Right forelimb (tissue), 1 donor: ENCODE data around the gene TCF7L2.

Experiments used
- DNase-seq: peaks from one replicate; pipeline ENCODE4 v3.0.0-alpha.2; 2018

Gene TCF7L2

DNA sequence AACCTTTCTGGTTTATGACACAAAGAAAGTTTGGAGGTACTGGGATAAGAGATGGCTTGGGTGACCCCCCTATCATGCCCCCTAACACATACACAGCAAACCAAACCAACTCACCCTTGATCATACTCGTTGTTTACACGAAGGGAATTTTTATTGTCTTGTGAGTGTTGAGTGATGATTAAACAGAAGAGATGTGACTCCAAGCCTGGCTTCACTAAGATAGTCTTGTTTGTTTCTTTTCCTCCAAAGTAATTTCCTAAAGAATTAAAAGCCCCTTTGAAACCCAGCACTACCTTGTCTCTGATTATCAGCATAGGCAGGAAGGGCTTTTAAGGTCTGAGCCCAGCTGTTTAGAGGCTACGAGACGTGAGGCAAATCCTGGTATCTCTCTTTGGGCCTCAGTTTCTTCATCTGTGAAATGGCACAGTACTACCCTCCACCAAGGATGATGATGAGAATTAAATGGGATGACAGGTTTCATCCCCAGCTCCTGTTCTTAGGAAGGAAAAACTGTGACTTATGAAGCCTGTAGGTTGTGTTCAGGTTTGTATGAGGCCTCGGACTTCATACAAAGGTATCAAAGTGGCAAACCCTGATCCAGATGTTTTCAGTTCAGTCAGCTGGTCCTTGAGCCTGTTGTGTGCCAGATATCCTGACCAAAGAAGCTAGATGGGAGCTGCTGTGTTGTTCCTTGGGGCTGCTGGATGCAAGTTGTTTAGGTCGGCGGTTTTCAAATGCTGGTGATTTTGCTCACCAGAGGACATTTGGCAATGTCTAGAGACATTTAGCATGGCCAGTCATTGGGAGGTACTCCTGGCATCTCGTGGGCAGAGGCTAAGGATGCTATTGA lies 51.8 kb downstream of the TCF7L2 start:
- no peak for DNase-seq

DNA sequence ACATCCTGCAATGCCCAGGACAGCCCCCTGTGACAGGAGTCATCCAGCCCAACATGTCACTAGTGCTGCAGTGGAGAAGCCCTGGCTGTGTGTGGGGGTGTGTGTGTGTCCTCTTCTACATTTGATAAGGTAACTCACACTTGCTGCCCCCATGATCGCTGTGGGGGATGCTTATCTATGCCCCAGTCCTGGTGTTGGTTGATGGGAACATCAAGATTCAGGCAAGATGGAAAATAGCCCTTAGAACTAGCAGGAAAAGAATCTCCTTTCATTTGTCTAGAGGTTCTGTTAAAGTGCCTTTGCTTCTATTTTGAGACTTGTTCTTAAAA lies 52.4 kb downstream of the TCF7L2 start:
- no peak for DNase-seq

DNA sequence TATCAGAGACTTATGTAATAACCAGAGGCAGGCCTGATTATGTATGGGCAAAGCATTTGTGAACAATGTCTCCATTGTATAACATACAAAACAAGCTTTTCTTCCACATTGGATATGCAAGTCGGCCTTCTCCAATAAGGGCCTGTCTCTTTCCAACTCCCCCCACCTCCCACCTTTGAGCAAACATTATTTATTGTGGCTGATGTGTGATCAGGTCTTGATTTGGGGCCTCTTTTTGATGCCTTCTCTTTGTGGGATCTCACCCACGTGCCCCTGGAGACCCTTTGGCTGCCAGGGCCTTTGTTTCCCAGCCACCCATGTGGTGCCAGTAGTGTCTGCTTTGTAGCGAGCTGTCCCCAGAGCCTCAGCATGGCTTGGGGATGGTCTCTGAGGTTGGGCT lies 53.0 kb downstream of the TCF7L2 start:
- DNase-seq: no peak

DNA sequence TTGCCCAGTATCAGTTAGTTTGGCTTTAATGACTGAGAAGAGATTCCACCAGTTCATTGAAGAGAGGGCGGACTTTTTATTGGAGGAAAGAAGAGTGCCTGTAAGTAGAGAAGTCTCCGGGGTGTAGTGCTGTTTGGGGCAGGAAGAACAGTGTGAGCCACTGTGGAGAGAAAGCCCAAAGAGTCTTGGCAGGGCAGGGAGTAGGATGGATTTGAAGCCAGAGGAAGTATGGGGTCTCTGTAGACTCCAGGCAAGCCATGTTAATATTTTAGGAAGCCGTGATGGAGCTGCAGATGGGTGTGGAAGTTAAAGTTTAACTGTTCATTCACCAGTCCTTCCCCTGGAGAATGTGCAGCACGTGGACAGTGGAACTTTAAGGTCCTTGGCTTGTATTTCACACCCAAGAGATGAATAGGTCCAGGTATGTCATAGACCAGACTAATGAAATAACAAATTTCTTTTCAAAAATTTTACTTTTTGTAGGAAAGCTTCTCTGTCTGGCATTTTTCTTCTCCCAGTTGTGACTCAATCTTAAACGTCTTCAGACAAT lies 54.1 kb downstream of the TCF7L2 start:
- no peak for DNase-seq

DNA sequence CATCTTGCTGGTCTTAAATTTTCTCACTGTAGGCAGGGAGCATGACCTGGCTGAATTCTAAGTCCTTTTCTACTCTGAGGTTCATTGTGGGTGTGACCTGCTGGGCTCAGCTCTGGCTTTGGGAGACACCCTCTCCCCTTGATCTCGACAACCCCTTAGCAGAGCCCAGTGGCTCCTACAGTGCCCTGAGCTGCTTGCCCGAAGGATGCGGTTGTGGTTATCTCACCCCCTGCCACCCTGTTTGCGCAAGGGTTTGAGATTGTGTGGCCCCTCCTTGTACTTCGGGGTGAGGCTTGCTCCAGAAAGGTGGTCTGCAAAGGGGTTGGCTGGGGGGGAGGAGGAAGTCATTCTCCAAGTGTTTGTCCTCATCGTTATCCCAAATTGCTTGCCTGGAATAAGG lies 55.3 kb downstream of the TCF7L2 start:
- no peak for DNase-seq

DNA sequence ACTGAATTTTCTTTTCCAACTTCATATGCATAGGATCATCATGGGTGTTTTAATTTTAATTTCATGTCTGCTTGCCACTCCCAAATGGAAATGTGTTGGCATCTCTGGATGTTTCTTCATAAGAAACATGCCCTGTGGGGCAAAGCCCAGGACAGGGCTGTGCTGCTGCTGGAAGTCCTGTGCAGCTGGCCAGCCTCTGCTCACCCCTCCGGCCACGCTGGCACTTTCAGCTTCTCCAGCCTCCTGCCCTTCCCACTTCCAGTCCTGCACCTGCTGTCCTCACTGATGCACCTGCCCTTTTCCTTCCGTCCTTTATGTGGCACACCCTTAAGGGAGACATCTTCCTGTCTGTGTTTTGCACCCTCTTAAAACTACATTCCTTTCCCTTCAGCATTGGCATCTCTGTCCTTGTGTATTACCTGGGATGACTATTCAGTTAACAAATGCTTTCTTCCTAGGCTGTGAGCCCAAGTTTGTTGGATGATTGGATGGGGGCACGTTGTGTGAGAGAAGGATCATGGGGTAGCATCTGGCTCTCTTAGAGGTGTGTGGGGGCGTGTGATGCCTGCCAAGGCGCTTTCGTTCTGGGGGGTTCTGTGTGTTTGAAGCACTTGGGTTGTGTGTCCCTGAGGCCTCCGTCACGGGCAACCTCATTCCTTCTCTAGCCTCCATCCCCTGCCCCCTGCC lies 56.8 kb downstream of the TCF7L2 start:
- DNase-seq: no peak

DNA sequence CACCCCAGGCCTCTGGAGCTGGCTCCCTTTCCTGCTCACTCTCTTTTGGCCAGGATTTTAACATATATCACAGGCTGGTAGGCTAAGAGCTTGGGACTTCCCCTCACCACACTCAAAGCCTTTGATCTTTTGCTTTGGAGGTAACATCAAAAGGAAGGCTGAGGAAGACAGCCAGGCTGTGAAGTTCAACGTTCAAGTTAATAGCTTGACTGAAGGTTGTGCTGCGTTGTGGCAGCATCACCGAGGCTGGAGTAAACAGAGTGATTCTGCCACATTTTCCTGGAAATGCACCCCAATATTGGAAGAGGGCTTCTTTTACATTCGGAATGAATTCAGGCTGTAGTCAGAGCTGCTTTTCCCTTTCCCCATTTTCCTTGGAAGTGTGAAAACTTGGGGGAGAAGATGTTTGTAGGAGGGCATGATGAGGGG lies 57.3 kb downstream of the TCF7L2 start:
- no peak for DNase-seq

DNA sequence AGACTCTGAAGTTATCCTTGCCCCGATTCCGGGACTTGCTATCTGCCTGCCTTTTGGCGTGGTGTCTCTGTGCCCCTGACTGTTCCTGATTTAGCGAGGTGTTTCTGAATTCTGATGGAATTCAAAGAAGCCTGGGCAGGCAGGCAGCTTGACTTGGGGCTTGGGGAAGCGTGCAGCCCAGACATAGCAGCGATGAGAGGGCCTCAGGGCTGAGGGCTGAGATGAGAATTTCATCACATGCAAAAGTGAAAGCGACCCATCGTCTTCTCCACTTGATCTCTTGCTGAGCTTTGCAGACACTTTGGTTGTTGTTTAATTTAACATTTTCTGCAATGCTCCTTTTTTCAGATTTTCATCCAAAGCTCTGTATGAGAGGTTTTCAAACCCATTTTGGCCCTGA lies 57.8 kb downstream of the TCF7L2 start:
- DNase-seq: no peak

DNA sequence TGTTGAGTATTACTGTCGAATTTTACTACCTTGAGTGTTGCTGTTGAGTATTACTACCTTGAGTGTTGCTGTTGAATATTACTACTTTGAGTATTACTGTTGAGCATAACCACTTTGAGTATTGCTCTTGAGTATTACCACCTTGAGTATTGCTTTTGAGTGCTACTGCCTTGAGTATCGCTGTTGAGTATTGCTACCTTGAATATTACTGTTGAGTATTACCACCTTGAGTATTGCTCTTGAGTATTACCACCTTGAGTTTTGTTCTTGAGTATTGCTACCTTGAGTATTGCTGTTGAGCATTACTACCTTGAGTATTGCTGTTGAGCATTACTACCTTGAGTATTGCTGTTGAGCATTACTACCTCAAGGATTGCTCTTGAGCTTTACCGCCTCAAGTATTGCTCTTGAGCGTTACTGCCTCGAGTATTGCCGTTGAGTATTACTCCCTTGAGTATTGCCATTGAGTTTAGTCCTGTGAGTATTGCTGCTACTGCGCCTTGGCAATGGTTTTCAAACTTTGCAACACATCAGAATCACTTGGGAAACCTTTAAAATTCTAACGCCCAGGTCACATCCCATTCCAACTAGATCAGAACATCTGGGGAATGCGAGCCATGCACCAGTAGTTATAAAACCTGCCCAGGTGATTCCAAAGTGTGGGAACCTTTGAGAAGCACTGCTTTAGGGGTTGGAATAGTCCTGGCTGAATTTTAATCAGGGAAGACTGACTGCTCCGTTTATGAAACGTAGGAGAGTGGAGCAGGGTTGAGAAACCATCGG lies 61.7 kb downstream of the TCF7L2 start:
- no peak for DNase-seq

DNA sequence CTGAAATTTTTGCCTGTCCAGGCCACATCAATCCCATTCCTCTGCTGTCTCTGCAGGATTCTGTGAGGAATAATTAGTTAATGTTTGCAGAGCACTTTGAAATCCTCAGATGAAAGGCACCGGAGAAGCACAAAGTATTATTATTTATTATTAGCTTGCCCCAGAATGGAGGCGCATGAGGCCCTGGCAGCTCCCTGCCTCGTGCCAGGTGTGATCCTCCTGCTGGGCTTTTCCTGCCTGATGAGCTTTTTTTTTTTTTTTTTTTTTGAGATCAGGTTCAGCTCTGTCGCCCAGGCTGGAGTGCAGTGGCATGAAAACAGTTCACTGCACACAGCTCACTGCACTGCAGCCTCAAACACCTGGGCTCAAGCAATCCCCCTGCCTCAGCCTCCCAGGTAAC lies 65.2 kb downstream of the TCF7L2 start:
- DNase-seq: no peak

DNA sequence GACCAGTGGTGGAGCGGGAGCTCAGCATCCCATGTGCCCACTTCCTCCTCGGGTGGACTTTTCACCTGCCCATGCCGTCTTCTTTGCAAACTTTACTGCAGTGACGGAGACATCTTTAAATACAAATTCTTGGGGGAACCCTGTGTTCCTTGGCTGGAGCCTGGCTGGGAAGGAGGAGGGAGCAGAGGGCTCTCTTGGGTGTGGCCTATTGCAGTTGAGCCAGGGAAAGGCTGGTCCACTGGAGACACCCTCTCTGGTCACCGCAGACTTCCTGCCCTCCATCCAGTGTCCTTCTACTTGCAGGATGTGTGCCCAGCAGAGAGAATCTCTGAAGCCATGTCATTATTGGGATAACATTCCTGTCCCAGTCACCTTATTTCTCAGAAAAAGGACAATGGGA lies 67.3 kb downstream of the TCF7L2 start:
- DNase-seq: no peak

DNA sequence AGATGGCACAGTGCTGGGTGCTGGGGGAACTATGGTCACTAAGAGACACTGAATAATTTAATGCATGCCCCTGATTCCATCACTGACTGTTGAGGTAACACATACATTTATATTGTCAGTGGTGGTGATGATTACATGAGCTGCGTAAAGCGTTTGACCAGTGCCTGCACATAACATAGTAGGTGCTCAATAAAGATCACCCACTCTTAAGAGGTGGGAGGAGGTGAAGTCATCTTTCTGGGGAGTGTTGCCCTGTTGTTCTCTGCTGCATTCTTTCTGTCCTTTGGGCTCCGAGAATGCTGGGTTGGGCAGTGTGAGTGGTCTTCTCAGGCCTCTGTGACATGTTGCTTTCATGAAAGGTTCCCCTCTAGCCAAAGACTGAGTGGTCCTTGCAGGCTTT lies 68.0 kb downstream of the TCF7L2 start:
- DNase-seq: no peak

DNA sequence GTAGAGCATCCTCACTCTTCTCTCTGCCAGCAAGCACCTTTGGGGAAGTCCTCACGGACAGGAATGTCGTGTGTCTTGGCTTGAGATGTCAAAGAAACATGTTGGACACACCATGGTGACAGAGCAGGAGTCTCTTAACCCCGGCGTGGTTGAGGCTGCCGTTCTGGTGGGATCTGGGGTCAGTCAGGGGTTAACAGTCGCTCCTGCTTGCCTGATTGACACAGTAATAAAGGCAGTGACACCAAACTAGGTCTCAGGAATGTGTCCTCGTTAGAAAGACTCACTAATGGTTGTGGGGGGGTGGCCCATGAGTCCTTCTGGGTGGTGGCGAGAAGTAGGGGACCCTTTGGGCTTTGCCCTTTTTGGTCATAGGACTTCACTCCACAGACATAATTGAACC lies 69.0 kb downstream of the TCF7L2 start:
- DNase-seq: no peak

DNA sequence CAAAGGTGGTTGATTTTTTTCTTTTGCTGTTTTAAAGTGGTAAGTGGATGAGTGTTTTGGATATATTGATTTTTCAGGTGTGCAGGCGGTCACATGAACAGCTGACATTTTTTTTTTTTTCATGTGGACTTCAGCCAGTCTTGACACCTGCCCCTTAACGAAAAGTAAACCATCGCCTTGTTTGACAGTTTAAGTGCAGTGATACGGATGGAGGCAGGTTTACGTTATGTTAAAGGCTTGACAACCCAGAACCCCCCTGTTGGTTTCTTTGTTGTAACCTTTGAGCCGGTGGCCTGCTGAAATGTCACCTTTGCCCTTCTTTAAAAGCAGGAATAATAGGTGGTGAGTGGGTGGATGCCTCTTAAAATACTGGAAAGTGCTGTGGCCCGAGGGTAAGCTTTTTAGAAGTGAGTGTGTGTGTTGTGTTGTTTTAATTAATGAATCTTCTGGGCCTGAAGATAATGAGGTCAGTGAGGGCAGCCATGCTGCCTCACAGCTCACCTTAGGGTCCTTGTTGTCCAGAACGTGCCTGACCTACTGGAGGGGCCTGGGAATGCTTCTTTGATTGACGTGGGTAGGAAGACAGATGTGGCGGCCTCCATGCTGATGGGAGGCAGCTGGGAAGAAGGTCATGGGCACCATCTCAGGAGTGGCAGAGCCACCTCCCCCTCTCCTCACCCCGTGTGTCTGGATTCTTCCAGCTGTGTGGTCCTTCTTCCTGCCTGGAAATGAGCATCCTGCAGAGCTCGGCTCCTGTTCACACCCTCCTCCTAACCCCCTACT lies 69.8 kb downstream of the TCF7L2 start:
- DNase-seq: no peak

DNA sequence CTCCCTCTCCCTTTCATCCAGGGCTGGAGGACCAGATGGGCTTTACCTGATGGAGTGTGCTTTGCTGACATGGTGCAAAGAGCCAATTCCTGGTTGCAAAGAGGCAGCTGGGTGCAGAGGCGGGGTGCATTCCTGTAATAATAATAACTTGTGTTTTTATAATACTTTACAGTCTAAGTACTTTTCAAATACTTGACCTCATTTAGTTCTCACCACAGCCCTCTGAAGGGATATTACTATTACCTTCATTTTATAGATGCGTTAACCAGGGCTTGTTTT lies 70.4 kb downstream of the TCF7L2 start:
- DNase-seq: no peak

DNA sequence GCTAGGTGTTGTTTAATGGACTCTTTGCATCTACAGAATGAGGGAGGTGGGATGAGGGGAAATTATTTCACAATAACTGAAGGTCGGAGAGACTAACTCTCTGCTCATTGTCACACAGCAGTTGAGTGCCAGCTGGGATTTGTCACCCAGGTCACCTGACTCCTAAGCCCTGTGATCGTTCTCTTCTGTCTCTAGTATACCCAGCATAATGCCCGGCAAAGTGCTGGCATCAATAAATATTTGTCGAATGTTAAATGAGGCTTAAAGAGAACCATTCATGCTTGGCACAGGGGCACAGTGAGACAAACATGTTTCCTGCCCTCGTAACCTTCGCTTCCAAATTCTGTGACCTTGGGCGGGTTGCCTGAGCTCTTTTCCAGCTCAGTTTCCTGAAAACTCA lies 70.8 kb downstream of the TCF7L2 start:
- DNase-seq: no peak

DNA sequence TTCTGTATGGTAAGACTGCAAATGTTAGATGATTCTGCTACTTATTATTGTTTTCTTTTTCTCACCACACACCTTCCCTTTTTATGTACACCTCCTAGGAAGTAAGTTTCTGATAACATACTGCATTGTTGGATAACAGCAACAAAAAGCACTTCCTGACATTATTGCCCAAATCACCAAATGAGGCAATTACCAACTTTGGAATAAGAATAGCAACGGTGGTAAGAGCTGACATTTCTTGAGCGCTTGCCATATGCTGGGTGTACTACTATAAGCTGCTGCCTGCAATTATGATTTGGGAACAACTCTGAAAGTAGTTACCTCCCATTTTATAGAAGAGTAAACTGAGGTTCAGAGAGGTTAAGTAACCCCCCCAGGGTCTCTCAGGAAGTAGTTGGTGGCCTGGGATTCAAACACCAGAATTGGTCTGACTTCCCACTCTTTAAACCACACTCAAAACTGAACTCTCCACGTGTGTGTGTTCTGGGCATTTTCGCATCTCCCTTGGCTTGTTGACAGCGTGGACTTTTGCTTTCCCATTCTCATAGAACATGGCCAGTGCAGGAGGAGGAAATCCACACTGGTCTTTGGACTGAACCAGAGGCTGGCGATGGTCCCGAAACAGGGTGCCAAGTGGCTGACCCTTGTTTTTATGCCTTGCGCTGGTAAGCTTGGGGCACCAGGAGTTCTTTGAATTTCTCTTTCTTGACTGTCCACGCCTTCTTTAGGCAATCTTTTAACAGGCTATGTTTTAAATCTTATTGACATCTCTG lies 71.4 kb downstream of the TCF7L2 start:
- no peak for DNase-seq

DNA sequence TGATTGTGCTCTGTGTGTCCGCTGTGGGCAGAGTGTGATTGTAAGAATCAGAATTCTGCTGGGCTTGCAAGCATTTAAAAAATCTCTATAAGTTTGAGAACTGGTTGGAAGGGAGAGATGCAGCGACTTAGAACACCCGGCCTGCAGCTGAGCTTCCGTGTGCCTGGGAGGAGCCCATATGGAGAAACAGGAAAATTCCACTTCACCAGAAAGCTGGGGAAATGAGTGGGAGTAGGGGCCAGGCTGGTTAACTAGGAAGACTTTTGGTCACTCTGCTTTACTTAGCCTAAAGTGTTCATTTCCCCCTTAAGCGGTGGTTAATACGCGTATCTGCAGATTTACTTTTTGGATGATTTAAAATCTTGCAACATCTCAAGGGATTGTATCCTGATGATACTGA lies 72.2 kb downstream of the TCF7L2 start:
- DNase-seq: no peak

DNA sequence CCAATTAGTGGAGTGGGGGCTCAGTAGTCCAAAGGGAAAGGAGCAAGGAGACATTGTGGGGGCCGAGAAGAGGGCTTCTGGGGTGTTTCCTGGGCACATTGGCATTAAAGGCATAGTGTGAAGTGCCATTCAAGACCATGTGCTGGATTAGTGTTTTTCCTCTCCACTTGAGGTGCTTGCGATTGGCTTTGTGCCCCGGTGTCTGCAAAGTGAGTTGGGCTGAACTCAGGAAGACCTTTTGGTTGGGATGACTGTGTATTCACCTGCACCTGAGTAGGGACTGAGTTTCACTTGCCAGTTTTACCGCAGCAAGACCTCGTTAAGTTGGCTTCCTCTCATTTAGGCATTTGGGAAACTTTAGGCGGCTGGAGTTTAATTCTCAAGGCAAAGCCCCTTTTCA lies 73.0 kb downstream of the TCF7L2 start:
- no peak for DNase-seq

DNA sequence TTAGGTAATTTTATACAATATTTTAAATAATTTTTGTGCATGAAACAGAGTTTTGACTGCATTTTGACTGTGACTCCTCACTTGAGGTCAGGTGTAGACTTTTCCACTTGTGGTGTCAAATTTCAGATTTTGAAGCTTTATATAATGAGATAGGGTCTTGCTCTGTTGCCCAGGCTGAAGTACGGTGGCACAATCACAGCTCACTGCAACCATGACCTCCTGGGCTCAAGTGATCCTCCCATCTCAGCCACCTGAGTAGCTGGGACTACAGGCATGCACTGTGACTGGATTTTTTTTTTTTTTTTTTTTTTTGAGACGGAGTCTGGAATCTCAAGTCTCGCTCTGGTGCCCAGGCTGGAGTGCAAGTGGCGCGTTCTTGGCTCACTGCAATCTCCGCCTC lies 74.9 kb downstream of the TCF7L2 start:
- DNase-seq: no peak

DNA sequence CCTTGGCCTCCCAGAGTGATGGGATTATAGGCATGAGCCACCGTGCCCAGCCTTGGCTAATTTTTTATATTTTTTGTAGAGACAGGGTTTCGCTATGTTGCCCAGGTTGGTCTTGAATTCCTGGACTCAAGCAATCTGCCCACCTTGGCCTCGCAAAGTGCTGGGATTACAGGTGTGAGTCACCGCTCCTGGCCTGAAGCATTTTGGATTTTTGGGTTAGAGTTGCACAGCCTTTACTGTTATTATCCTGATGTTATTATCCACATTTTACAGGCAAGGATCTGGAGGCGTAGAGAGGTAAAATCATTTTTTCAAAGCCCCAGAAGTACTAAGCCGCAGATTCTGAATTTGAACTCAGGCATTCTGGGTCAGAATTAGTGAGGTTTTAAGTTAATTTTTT lies 75.4 kb downstream of the TCF7L2 start:
- DNase-seq: no peak

DNA sequence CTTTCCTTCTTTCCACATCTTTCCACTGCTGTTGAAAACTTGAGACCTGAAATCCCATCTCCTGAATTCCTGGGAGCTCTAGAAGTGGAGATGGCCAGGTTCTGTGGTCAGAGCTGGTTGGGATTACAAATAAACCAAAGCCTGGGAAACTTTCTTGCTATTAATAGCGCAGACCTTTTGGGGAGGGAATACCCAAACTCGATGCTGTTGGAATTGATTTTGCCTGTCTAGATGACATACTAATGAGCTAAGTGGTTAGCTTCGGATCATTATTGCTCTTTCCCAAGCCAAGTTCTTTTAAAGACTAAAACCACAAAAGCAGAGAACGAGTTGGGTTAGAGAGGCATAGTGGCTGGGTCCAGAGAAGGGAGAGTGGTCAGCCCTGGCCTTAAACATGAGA lies 76.6 kb downstream of the TCF7L2 start:
- no peak for DNase-seq
